ENCODE results near the gene HCN4.
A peak's percentile ranks its signal among the peaks of the same experiment; 100 is the strongest.
"Not testable (repeated sequence)": the region's sequence is repeated elsewhere in the genome, so short reads cannot be mapped to it uniquely, and the experiment has no call there.

The HCN4 gene

GRCh38 chr15:73368301-73369136 is at the start of gene HCN4:
Gene HCN4, minus strand, starts transcription at chr15:73368958. Its CDS starts 688 bp downstream, at chr15:73368270.
- peak within 1 kb of the TSS; percentile 35 for H3K4me3 ChIP-seq (ENCODE audit: severe bottlenecking)
- TF ChIP-seq CTCF (IDR thresholded peaks at IDR 0.05; ENCODE audit: poor library complexity, severe bottlenecking), result no peak
- no peaks in the 10 kb centered on the region for H3K4me1 ChIP-seq (ENCODE audit: insufficient read depth, poor library complexity, severe bottlenecking)
- H3K36me3 ChIP-seq (ENCODE audit: low read depth), result no peaks in the 10 kb centered on the region
- H3K27me3 ChIP-seq (ENCODE audit: insufficient read depth, poor library complexity, severe bottlenecking), result peaks cover 94% of the 10 kb centered on the region
- peak; percentile 30 for ATAC-seq (ENCODE audit: low read depth)
- DNase-seq (ENCODE audit: low spot score), result no peak
- no peak within 1 kb of the TSS for H3K27ac ChIP-seq (ENCODE audit: poor library complexity, severe bottlenecking)
- H3K9me3 ChIP-seq (ENCODE audit: severe bottlenecking), result no peaks in the 10 kb centered on the region

- Histone ChIP-seq H3K4me3 (ENCODE audit: severe bottlenecking) (no peak overlapping the region), H3K27ac (ENCODE audit: poor library complexity, severe bottlenecking) (no peak overlapping the region), H3K36me3 (ENCODE audit: low read depth) (no peaks in the 10 kb centered on the region), H3K9me3 (ENCODE audit: severe bottlenecking) (no peaks in the 10 kb centered on the region), H3K27me3 (ENCODE audit: insufficient read depth, poor library complexity, severe bottlenecking) (peaks cover 8% of the 10 kb centered on the region), H3K4me1 (ENCODE audit: insufficient read depth, poor library complexity, severe bottlenecking) (no peaks in the 10 kb centered on the region)
- no peak for TF ChIP-seq CTCF (IDR thresholded peaks at IDR 0.05; ENCODE audit: poor library complexity, severe bottlenecking)
- DNase-seq (ENCODE audit: low spot score) (no peak), ATAC-seq (ENCODE audit: low read depth) (no peak)
These were observed 46.1 kb upstream of the HCN4 start for GRCh38 chr15:73414876-73415275.

GRCh38 chr15:73403171-73403570 is 34.4 kb upstream of the HCN4 start:
- H3K9me3 ChIP-seq (ENCODE audit: severe bottlenecking), result no peaks in the 10 kb centered on the region
- TF ChIP-seq CTCF (IDR thresholded peaks at IDR 0.05; ENCODE audit: poor library complexity, severe bottlenecking), result no peak
- no peak overlapping the region for H3K27ac ChIP-seq (ENCODE audit: poor library complexity, severe bottlenecking)
- no peaks in the 10 kb centered on the region for H3K36me3 ChIP-seq (ENCODE audit: low read depth)
- H3K4me3 ChIP-seq (ENCODE audit: severe bottlenecking), result no peak overlapping the region
- ATAC-seq (ENCODE audit: low read depth) (peak; percentile 58; the same call in 2 of the 3 replicates), DNase-seq (ENCODE audit: low spot score) (no peak)
- H3K4me1 ChIP-seq (ENCODE audit: insufficient read depth, poor library complexity, severe bottlenecking), result no peaks in the 10 kb centered on the region
- peaks cover 13% of the 10 kb centered on the region for H3K27me3 ChIP-seq (ENCODE audit: insufficient read depth, poor library complexity, severe bottlenecking)

GRCh38 chr15:73400222-73400621 is 31.5 kb upstream of the HCN4 start:
- not testable (repeated sequence) for H3K9me3 ChIP-seq (ENCODE audit: severe bottlenecking); H3K36me3 ChIP-seq (ENCODE audit: low read depth); DNase-seq (ENCODE audit: low spot score); H3K27me3 ChIP-seq (ENCODE audit: insufficient read depth, poor library complexity, severe bottlenecking); H3K4me3 ChIP-seq (ENCODE audit: severe bottlenecking); H3K4me1 ChIP-seq (ENCODE audit: insufficient read depth, poor library complexity, severe bottlenecking); H3K27ac ChIP-seq (ENCODE audit: poor library complexity, severe bottlenecking)
- peak; percentile 50 for ATAC-seq (ENCODE audit: low read depth)

GRCh38 chr15:73398861-73399260 is 30.1 kb upstream of the HCN4 start:
- H3K27ac ChIP-seq (ENCODE audit: poor library complexity, severe bottlenecking), result no peak overlapping the region
- TF ChIP-seq CTCF (IDR thresholded peaks at IDR 0.05; ENCODE audit: poor library complexity, severe bottlenecking), result no peak
- H3K9me3 ChIP-seq (ENCODE audit: severe bottlenecking), result no peaks in the 10 kb centered on the region
- no peak overlapping the region for H3K4me3 ChIP-seq (ENCODE audit: severe bottlenecking)
- ATAC-seq (ENCODE audit: low read depth) (no peak), DNase-seq (ENCODE audit: low spot score) (peak; percentile 16)
- no peaks in the 10 kb centered on the region for H3K36me3 ChIP-seq (ENCODE audit: low read depth)
- H3K27me3 ChIP-seq (ENCODE audit: insufficient read depth, poor library complexity, severe bottlenecking), result no peaks in the 10 kb centered on the region
- no peaks in the 10 kb centered on the region for H3K4me1 ChIP-seq (ENCODE audit: insufficient read depth, poor library complexity, severe bottlenecking)
